Esophagus squamous epithelium (tissue), 4 donors: Measurements from ENCODE around the gene PTPN14.

Source experiments
- CTCF ChIP-seq, 6 experiments: fragments of 450-650 bp in 4 of 6; fragments of 200-600 bp in 2 of 6; sonication (generic) in 2 of 6; IDR thresholded peaks; one replicate each; pipeline ENCODE4 v1.5.1; 2016 to 2019; ENCODE audit warnings: antibody characterized with exemption in 6 of 6, mild to moderate bottlenecking in 4 of 6, moderate library complexity in 4 of 6
- POLR2A ChIP-seq, 4 donors: fragments of 450-650 bp; IDR thresholded peaks; one replicate each; pipeline ENCODE4 v1.6.1; 2017; ENCODE audit warnings: antibody characterized with exemption in 4 of 4, mild to moderate bottlenecking in 4 of 4, moderate library complexity in 3 of 4

- TF ChIP-seq CTCF (IDR thresholded peaks at IDR 0.05) (no peak), POLR2A (IDR thresholded peaks at IDR 0.05) (no peak)
Measured at GRCh38 chr1:214549604-214550003, 1.8 kb downstream of the PTPN14 start.
